Right lobe of liver (tissue), 6 donors: ENCODE results near the gene VPS37C. TPM values are rescaled to one million over a fixed set of nuclear protein-coding genes. Genes with fewer than 3 reads are reported as not detected.

Source experiments
- ATAC-seq, 4 donors: fragments of 200-7000 bp; cut with Tn5 transposase; one replicate each; pipeline ENCODE4 v1.9.1; 2020; ENCODE audit warnings: mild to moderate bottlenecking in 4 of 4, moderate library complexity in 4 of 4
- DNase-seq, 3 donors: peaks; one replicate each; pipeline ENCODE4 v3.0.0-alpha.2; 2020
- H3K27ac ChIP-seq, 3 donors: fragments of 200-600 bp; one replicate each; pipeline ENCODE4 v1.8.0; 2022
- H3K27me3 ChIP-seq, 2 donors: fragments of 200-600 bp; one replicate each; pipeline ENCODE4 v1.8.0; 2022
- H3K36me3 ChIP-seq, 4 donors: fragments of 200-600 bp; sonication (generic) in 1 of 4; one replicate each; pipeline versions ENCODE4 v1.5.1 to v1.8.0; 2017 to 2022; ENCODE audit warnings: control low read depth in 1 of 4
- H3K4me1 ChIP-seq, 4 donors: fragments of 200-600 bp; sonication (generic) in 1 of 4; one replicate each; pipeline versions ENCODE4 v1.5.1 to v1.8.0; 2017 to 2022; ENCODE audit warnings: control low read depth in 1 of 4
- H3K4me3 ChIP-seq, 3 donors: fragments of 200-600 bp; one replicate each; pipeline ENCODE4 v1.8.0; 2022
- H3K9me3 ChIP-seq, 4 donors: fragments of 200-600 bp; sonication (generic) in 1 of 4; one replicate each; pipeline versions ENCODE4 v1.5.1 to v1.8.0; 2017 to 2022; ENCODE audit warnings: control low read depth in 1 of 4
- CTCF ChIP-seq, 4 donors: fragments of 200-600 bp in 3 of 4; fragments of 450-650 bp in 1 of 4; IDR thresholded peaks; one replicate each; pipeline versions ENCODE4 v1.5.1 to v1.8.0; 2016 to 2022; ENCODE audit warnings: antibody characterized with exemption in 4 of 4, mild to moderate bottlenecking in 2 of 4
- POLR2A ChIP-seq: fragments of 450-650 bp; IDR thresholded peaks from one replicate; pipeline ENCODE4 v1.6.1; 2017; ENCODE audit warnings: antibody characterized with exemption, mild to moderate bottlenecking
- WGBS: methylation state at CpG from one replicate; pipeline ENCODE4 v1.1.6; 2018; ENCODE audit warnings: low coverage, low lambda C conversion rate; ENCODE audit not compliant: insufficient coverage; ENCODE audit errors: missing lambda C conversion rate; 5-methylcytosine and 5-hydroxymethylcytosine counted together
- intact Hi-C, 2 donors: fragments of 100-400 bp; cut with DNase I; formaldehyde crosslinking; loops; one replicate each; pipeline versions ENCODE4 v1.11.2 to v1.14.1; 2022
- total RNA-seq, 6 experiments: library from RNA; depleted of rRNA in 2 of 6; stranded (reverse); fragments of >200 nt in 2 of 6; fragmentation: NEBNext Ultra II Directional in 3 of 6; extraction: Animal tissue kit (Norgen Biotek cat#: 25700) in 3 of 6; gene quantifications; one replicate each; pipeline versions ENCODE4 v1.1.0 to v1.2.4, GENCODE V29; 2016 to 2023
- donor health status: DM: no; HTN: yes; CAD: no.
- donor health status: DM: no; HTN: no; CAD: no.
- donor health status: DM: no; HTN: no; CAD: no.
- donor health status: DM: no; HTN: yes; CAD: no.
- donor health status: DM: no; HTN: yes; CAD: no.

The VPS37C gene
- total RNA-seq, 6 experiments from 2014 or later, result 4.6 to 7.6 (median 6.0) TPM

- H3K27me3 ChIP-seq, result no peaks in the 10 kb centered on the region
- H3K4me3 ChIP-seq, result no peak overlapping the region
- DNase-seq (no peak), ATAC-seq (no peak)
- peaks cover 0 to 9% (median 4%) of the 10 kb centered on the region in 4 donors for H3K4me1 ChIP-seq
- intact Hi-C loops, result no loop called here
- no peaks in the 10 kb centered on the region for H3K36me3 ChIP-seq
- no peaks in the 10 kb centered on the region for H3K9me3 ChIP-seq
- 57% methylated on average over 13 of the region's 13 CpGs for WGBS
- peak overlapping the region in 2 of 3 donors; percentile 15 to 21 for H3K27ac ChIP-seq
- TF ChIP-seq CTCF (IDR thresholded peaks at IDR 0.05), result no peak
- no peak for TF ChIP-seq POLR2A
Observed at GRCh38 chr11:61164606-61165424, 3.6 kb upstream of the VPS37C start.

DNA sequence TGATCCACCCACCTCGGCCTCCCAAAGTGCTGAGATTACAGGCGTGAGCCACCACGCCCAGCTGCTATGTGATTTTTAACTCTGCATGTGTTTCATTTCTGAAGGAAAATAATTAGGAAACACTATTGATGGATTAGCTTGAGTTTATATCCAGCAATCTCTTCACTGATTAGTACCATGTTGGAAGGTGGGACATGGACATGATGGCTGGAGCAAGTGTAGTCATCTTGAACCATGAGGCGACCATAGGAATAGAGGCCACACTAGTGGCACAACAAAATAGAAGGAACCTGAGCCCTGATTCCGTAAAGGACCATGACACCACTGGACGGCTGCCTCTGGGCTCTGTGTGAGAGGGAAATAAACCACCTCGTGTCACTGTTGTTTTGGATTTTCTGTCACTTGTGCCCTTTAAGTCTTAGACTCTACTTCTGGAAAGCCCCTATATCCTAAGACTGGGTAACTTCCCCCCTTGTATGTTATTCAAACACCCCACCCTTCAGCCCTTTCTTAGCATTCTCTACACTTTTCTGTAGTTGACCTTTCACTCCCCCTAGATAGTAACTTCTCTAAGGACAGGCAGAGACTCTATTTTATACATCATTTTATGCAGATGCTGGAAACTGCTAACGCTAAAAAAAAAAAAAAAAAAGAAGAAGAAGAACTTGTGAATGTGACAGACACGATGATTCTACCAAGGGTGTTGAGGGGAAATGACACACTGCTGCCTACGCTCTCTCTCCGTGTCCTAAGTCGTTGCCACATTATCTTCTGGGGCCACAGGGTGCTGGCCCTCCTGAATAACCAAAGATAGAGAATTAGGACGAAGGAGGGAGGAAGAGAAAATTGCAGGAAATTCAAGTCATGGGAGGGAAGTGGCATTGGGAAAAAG lies 2.7 kb upstream of the VPS37C start:
- peak overlapping the region in 2 of 3 donors; percentile 0 to 47 for H3K27ac ChIP-seq
- TF ChIP-seq POLR2A, result no peak
- no peak for TF ChIP-seq CTCF (IDR thresholded peaks at IDR 0.05)
- no peaks in the 10 kb centered on the region for H3K36me3 ChIP-seq
- no peaks in the 10 kb centered on the region for H3K27me3 ChIP-seq
- no peak overlapping the region for H3K4me3 ChIP-seq
- DNase-seq (no peak), ATAC-seq (no peak)
- intact Hi-C loops, result no loop called here
- WGBS, result 71% methylated on average over 12 of the region's 13 CpGs
- H3K4me1 ChIP-seq, result peaks cover 0 to 9% (median 4%) of the 10 kb centered on the region in 4 donors
- H3K9me3 ChIP-seq, result no peaks in the 10 kb centered on the region

DNA sequence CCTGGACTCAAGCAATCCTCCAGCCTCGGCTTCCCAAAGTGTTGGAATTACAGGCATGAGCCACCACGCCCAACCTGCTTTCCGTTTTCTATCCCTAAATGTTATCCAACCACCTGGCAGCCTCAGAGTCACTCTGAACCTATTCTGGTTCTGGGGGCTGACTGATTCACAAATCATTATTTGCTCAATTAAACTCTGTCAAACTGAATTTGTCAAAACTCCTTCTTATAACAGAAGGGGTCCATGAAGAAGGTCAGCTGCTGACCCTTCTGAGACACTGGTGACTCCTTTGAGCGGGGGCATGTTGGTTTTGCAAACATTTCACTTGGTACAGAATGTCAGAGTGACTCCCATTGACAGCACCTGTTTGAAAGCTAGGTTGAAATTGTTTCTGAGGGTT lies 1.8 kb upstream of the VPS37C start:
- ATAC-seq (no peak), DNase-seq (no peak)
- no peak for TF ChIP-seq POLR2A
- no peak for TF ChIP-seq CTCF (IDR thresholded peaks at IDR 0.05)
- no peaks in the 10 kb centered on the region for H3K36me3 ChIP-seq
- WGBS, result 93% methylated on average over 3 of the region's 4 CpGs
- peaks cover 0 to 9% (median 4%) of the 10 kb centered on the region in 4 donors for H3K4me1 ChIP-seq
- no peak overlapping the region for H3K4me3 ChIP-seq
- intact Hi-C loops, result no loop called here
- no peaks in the 10 kb centered on the region for H3K9me3 ChIP-seq
- peak overlapping the region in 1 of 3 donors; percentile 0 for H3K27ac ChIP-seq
- H3K27me3 ChIP-seq, result no peaks in the 10 kb centered on the region

DNA sequence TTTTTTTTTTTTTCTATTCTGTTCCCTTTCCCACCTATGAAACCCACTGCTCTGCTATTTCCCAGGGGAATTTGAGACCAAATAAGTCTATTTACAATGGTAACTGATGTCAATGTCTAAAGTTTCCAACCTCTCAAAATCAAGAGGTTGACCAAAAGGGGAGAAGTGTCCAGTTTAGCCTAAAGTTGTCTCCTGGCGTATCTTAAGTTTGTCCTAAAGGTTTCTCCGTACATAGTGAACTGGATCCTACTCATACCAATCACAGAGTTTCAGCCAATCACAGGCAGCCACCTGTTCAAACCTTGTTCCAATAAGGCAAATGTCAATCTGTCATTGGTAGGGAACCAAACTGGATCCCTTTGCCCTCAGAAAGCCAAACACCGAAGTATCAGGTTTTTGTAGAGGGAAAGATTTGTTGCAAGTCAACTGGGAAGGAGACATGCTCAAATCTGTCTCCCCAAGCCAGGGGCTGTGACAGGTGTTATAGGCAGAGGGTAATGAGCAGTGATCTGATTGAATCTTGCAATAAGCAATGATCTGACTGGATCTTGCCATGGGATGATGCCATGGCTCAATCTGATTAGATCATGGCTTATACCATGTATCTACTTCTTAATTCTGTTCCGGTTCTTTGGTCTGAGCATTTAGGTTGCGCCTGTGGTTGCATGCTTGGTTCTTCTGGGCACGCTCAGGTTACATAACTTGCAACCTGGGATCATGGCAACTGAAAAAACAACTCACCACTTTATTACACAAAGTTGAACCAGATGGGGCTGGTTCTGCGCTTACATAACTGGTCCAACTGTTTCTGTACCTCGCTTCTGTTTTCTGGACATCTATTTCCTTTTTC lies 1.1 kb upstream of the VPS37C start:
- Histone ChIP-seq H3K27ac (peak overlapping the region; percentile 87 to 93 (median 89)), H3K4me1 (peaks cover 0 to 9% (median 4%) of the 10 kb centered on the region in 4 donors), H3K36me3 (no peaks in the 10 kb centered on the region), H3K4me3 (peak overlapping the region; percentile 63 to 95 (median 86)), H3K9me3 (no peaks in the 10 kb centered on the region), H3K27me3 (no peaks in the 10 kb centered on the region)
- intact Hi-C loops, result no loop called here
- ATAC-seq (no peak), DNase-seq (no peak)
- no peak for TF ChIP-seq POLR2A
- no peak for TF ChIP-seq CTCF (IDR thresholded peaks at IDR 0.05)
- WGBS, result 60% methylated on average over 6 of the region's 8 CpGs
